Limb (tissue), 2 donors: ENCODE results near the gene DMAP1.

Source experiments
- DNase-seq, 2 donors: peaks; one replicate each; pipeline ENCODE4 v3.0.0-alpha.2; 2016; ENCODE audit errors: extremely low spot score in 2 of 2

DMAP1 gene

GRCh38 chr1:44251989-44252671 lies 38.9 kb downstream of the DMAP1 start:
- no peak for DNase-seq

- no peak for DNase-seq
Measured at GRCh38 chr1:44254392-44254910, 41.2 kb downstream of the DMAP1 start.

GRCh38 chr1:44256762-44257554 lies 43.7 kb downstream of the DMAP1 start:
- no peak for DNase-seq

DNA sequence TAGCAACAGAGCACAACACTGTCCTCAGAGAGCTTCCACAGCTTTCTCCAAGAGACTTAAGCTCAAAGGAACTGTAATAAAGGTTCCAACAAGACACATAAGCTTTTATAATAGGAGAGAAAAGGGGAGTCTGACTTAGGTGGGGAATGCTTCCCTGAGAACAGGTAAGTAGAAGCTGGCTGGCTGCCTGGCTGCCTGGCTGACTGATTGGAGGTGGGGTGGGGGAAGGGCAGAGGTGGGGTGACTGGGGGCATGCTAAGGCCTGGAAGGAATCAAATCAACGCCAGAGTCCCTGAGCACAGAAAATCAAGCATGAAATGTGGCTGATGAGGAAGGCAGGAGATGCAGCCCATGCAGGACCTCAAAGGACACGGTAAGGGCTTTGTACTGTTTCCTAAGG lies 45.8 kb downstream of the DMAP1 start:
- no peak for DNase-seq

- DNase-seq: no peak
Measured at GRCh38 chr1:44260792-44261170, 47.5 kb downstream of the DMAP1 start.

DNA sequence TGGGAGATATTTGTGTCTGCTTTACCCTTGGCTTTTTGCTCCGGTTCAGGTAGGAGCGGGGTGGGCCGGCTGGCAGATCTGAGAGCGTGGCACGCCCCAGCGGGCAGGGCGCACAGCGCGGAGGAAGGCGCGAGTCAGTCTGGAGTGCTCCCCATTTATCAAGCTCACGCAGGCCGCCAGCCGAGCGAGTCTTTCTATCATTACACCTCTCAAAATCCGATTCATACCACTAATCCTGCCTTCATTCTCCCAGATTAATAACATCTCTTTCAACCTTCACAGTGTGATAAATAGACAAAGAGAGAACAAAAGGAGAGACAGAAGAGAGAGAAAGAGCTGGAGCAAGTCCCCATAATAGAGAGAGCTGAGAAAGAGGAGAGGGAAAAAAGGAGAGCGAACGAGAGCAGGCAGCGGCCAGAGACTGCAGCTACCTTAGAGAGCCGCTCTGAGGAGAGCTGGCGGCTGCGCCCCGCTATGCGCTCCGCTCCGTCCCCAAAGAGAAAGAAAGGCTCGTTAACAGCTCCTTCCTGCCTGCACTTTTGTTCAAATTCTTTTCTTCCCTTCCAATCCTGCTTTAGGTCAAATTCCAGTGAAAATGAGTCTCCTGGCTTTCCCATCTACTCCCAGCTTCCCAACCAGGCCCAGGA lies 48.0 kb downstream of the DMAP1 start:
- no peak for DNase-seq

GRCh38 chr1:44261962-44262361 lies 48.7 kb downstream of the DMAP1 start:
- DNase-seq: no peak

DNA sequence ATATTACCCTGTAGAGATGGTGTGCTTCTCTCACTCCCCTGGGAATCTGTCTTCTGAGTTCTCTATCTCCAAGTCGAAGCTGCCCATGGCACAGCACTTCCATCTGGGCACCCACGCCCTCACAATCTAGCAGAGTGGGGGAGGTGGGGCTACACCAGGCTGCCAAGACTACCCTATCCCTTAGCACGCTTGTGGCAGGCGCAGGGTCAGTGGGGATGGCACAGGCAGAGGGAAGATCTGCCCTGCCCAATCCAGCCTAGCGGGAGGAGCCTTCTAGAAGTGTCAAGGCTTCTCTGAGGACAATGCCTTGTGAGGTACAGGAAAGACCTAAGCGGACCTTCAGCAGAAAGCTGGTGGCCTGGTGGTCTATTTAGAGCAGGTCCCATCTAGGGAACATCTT lies 49.1 kb downstream of the DMAP1 start:
- DNase-seq: no peak

DNA sequence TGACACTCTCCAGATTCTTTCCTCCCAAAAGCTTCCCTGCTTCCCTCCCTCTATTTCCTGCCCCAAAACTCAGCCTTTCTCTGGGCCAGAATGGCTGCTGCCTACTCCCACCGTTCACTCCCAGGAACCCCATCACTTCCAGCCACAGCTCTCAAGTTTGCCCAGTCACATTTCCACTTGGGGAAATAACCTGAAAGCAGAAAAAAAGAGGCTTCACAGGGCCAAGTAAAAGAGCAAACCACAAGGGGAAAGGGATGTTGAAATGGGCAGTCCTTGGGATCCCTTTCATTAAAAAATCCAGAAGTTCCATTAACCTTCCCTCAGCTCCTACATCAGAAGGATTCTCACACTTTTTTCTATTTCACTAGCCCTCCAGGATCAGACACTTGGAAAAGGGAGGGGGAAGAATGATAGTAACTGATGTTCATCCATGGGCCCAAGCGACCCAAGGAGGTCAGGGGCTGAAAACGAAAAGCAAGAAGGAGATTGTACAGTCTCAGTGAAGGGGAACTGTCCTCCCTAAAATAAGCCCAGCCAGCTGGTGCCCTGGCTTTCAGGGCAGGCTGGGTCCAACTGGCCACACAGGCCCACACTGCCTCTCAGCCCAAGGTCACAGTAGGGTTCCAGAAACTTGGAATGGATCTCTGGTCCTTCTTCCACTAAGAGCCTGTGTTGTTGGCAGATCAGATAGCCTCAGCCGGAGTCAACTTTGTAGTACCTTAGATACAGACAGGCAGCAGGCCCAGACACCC lies 49.7 kb downstream of the DMAP1 start:
- DNase-seq: no peak

DNA sequence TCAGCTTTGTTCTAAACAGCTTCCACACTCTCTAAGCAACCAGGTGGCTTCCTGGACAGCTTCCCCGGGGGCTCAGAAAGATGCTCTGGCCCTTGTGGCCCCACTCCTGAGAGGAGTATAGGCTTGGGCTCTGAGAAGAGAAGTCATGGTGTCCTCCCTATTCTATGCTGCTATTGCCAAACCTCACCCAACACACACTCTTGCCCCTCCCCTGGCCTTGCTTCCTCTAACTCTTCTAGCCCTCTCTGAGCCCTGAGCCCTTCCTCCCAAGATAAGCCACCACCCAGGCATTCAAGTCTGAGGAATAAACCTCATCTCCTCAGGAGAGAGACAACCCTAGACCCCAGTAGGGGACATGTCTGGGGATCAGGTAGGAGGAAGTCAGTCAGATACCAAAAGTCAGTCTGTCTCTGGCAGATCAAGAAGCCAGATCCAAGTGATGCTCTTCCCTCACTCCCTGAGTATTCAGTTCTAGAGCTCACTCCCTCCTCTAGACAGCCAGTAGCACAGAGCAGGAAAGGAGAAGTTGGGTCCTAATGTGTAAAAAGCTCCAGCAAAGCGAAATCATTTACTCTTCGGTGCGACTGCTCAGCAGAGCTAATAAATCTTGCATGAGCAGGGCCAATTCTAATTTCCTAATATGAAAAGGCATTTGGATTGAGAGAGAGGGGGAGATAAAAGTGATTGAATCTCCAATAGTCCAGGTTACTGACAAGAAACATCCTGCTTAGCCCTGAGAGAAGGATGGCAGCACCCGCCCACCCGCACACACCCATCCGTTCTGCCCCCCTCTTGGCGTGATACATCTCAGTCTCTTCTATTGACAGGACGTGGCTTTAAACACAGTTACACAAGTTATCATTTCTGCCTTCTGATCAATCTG lies 50.5 kb downstream of the DMAP1 start:
- no peak for DNase-seq

DNA sequence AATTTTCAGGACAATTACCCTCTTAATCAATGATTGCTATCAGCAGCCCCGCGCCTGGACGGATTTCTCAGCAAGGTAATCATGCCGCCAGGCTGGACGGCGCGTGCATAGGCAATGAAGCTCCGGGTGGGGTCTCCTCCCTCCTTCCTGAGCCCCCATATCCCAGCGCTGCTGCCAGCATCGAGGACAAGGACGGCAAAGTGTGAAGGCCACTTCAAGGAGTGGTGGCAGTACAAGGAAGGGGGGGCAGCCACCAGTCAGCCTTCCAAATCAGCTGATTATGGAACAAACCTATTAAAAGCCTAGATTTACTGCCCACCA lies 51.1 kb downstream of the DMAP1 start:
- no peak for DNase-seq

DNA sequence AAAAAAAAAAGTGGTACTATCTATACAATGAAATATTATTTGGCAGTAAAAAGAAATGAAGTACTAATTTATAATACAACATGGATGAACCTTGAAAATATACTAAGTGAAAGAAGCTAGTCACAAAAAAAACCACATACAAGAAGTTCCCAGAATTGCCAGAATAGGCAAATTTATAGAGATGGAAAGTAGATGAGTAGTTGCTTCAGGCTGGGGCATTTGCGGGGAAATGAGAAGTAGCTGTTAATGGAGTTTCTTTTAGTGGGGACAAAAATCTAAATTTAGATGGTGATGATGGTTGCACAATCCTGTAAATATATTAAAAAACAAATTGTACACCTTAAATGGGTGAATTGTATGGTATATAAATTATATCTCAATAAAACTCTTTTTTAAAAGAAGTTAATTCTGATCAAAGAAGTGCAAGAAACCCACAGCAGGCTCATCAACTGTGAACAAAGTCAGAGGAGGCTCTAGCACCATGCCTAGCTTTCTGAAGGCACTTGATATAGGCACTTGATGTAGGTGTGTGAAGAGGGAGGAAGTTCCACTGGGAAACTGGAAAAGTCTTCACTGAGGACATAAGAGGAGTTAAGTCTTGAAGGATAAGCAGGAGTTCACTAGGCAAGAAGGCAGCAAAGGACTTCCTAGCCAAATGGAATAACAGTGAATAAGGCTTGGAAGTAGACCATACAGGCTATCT lies 52.5 kb downstream of the DMAP1 start:
- DNase-seq: no peak

GRCh38 chr1:44266400-44267344 lies 53.4 kb downstream of the DMAP1 start:
- no peak for DNase-seq

- DNase-seq: no peak
Measured at GRCh38 chr1:44267438-44267837, 54.2 kb downstream of the DMAP1 start.

DNA sequence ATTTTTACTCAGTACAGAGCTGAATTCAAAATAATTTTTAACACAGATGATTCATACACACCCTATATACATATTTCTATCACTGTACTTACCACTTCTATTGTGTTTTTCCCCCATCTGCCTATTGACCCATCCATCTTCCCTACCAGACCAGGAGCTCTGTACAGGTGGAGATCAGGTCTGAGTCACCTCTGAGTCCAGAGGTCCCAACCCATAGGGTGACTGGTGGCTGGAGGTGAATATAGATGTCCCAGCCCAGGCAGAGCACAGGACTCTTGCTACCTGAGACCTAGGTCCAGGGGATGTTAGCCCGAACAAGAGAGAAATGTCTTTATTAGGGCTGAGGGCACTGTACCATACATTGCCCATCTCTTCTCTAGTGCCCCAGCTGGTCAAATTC lies 54.8 kb downstream of the DMAP1 start:
- DNase-seq: no peak
